HG02870 (cell line): ENCODE results near the gene ARHGAP22.
A peak's percentile ranks its signal among the peaks of the same experiment; 100 is the strongest.

Source experiments
- ATAC-seq: cut with Tn5 transposase; IDR thresholded peaks from one replicate; pipeline ENCODE4 v1.9.1; 2021; ENCODE audit warnings: mild to moderate bottlenecking, moderate library complexity; ENCODE audit not compliant: unreplicated experiment

ARHGAP22 gene

DNA sequence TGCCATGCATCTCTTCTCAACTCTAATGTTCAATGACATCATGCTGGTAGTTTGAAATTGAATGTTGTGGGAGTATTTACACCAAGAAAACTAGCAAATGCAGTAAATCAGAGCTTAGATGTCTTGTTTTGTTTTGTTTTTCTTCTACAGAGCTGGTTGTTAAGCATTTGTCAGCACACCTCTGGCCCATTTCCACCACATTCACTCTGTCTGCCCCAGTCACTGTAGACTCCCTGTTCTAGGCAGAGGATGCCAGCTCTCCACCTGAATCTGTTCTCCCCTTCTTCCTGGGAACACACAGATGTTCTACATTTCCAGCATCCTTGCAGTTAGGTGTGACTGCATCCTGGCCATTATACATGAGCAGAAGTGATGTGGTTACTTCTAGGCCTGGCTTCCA is 4.1 kb upstream of the ARHGAP22 start:
- ATAC-seq, result no peak

DNA sequence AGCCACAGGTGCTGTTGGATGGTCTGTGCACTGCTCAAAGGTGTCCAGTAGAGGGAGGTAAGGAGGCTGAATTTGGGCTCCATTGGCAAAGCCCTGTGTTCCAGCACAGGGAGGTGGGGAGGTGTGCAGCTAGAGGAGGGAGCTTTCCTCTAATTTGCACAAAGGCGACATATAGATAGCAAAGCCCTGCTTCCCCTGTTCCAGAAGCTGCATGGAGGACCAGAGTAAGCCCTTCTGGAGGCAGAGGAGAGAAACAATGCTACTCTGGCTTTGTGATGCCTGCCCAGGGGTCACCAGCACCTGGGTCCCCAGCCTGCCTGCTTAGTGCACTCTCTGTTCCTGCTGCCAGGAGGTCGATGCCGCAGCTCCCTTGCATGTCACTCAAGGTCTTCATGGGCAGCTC is 3.4 kb upstream of the ARHGAP22 start:
- peak; percentile 92 for ATAC-seq

DNA sequence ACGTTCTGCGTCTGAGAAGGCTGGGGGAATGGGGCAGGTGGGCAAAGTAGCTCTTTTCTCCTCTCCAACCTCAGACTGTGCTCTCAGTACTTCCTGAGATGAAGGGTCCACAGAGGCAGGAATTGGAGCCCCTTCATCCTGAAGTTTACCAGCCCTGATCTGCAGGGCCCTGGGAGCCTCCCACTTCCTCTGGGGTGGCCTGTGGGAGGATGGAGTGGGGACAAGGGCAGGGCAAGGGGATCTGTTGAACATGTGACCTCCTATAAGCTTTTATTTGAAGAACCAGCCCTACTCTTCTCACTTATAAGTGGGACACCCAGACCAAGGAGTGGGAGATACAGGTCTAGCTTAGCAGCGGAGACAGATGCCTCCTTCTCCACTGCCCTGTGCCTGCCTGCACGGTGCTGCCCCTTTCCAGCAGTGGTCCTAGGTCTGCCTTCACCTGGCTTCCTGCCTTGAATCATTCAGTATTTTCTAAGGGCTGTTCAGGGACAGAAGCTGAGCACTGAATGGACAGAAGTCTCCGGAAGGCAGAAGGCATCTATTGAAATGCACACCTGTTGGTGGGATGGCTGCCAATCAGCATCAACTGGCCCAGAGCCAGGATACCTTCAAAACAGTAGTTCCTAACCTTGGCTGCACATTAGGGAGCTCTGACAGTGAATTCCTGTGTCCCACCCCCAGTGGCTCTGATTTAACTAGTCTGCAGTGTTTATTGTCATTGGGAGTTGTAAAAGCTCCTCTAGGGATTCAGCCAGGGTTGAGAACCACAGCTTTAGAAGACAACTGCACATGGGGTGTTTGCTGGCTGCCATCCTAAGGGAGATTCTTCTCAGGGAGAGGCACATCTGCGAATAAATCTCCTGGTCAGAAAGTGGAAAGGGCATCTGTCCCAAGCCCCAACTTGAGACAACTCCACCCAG is 2.7 kb upstream of the ARHGAP22 start:
- no peak for ATAC-seq

DNA sequence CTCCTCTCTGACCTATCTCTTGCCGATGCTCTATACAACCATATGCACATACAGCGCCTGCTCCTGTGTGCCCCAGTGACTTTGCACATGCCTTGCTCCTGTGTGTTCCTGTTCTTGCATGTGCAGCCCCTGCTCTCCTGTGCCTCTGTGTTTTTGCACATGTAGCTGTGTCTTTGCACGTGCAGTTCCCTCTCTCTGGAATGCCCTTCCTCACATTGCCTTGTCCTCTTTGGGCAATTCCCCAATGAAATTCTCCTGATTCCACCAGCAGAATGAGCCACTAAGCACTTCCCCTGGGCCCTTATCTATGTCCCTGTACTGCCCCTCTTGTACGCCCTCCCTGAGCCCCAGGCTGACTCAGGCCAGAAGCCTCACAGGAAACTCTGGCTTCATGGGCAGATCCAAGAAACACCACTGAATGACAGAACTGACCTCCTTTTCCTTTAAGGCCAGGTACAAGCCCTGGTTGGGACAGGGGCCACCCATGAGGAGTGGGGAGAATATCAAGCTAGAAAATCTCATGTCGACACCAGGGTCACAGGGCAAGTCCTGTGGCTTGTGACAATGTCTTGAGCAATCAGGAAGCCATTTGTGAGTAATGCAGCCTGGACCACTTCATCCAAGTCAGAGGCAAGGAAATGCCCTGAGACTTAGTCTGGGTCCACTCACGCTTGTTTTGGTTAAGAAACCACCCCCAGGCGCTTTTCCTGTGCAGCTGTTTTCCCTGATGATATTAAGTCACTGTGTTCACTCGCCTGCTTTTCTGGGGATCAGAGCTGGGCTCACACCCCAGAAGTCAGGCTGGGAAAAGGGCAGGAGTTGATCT is 1.9 kb upstream of the ARHGAP22 start:
- no peak for ATAC-seq

DNA sequence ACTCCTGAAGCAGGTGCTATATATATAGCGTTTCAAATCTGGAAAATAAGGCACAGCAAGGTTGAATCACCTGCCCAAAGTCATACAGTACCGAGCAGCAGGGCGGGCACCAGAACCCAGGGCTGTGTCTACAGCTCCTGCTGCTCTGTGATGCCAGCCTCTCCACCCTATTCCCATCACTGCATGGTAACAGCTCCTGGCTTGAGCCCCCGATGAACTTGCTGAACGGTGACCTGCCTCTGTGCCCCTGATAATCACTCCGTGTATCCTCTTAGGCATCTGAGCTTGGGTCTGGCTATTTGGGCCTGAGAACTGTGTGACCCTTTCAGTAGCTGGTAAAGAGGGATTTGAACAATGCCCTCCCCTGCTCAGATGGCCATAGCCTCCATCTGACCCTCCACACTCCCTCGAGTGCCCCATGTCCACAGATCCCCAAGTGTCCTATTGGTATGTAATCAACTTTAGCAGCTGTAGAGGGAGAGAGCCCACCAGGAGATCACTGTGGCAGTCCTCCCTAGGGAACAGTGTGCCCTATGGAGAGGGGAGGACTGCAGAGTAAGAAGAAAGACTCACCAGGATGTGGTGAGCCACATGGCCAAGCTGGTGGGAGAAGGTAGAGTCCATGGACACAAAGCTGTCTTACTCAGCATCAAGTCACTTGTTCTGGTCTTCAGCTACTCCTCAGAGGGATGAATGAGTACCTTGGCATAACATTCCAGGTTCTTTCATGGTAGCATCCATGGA is 1.1 kb upstream of the ARHGAP22 start:
- ATAC-seq, result no peak

DNA sequence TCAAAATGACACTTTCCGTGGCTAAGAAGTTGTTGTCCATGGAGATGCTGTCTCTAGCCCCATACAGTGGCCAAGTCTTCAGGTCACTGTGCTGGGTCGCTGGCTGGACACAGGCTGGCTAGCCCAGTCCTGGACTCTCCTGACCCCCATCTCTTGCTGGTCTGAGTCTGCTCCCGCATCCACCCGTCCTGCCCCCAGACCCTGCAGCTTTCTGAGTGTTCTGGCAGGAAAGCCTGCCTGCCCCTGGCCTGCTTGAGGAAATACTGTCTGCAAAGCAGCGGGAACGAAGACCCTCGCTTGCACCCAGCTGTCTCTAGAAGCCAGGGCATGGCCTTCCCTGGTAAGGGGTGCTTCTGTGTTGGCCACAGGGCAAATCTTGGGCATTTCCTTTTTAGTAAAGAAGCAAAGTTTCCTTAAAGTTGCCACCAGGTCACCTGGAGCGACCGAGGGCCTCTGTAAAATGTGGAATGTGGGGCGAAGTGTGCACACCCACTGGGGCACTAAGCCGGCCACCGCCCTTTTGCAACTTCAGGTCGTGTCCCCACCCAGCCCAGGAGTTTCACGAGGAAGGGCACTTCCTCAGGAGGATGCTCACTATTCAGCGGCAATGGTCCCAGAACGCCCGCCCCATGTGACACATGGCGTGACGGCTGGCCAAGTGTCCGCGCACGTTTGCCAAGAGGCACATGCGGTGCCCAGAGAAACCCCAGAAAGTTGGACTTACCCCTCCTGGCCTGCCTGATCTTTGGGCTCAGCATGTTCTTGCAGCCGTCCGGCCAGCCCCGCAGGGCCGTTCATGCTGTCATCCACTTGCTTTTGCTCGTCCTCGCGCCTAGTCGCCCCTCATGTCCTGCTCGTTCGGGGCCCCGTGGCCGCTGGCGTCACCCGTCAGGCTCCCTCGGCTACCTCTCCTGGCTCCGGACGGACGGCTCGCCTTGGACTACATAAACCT is 558 bp downstream of the ARHGAP22 start:
- no peak for ATAC-seq

DNA sequence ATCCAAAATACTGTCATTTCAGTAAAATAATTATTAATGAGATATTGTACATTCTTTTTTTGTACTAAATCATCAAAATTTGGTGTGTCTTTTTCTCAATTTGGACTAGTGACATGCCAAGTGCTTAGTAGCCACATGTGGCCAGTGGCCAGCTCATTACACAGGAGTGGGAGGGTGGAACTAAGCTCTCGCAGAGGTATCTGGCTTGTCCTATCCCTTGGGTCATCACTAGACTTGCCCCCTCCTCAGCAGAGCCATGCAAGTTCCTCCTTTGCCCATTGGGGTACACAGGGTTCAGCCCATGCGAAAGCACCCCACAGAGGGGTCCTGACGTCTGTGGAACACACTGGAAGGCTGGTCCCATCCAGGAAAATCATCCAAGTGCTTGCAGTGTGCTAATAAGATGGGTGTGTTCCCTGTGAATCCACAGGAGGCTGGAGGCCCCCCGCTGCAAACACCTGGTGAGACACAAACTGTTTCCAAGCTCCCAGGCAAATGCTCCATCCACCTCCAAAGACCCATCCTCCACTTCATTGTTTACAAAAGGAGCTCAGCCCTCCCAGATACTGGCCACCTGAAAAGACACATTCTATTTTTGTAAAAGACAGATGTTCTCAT is 1.3 kb downstream of the ARHGAP22 start:
- no peak for ATAC-seq

DNA sequence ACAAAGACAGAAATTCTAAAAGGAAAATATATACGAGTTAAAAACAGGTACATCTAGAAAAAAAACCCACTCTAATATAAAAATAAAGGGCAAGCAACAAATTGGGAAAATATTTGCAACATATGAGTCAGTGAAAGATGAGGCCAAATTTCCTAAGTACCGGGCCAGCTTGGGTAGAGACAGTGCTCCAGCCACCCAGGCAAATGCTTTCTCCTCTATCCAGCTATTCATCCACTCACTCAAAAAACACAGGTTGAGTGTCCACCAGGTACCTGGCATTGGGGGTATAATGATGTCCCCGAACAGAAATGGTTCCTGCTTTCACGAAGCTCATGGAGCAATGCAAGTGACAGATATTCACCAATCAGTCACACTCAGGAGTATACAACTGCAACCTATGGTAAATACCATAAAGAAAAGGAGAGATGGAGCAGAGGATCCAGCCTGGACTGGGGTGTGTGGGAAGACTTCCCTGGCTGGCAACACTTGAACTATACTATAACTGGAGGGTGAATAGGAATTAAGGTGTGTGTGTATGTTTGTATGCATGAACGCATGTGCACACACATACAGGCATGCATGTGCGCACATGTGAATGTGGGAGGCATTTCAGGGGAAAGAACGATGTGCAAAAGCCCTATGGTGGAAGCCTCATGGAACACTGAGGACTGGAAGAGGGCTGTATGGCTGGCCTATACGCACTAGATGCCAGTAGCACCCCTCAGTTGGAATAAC is 2.3 kb downstream of the ARHGAP22 start:
- no peak for ATAC-seq

DNA sequence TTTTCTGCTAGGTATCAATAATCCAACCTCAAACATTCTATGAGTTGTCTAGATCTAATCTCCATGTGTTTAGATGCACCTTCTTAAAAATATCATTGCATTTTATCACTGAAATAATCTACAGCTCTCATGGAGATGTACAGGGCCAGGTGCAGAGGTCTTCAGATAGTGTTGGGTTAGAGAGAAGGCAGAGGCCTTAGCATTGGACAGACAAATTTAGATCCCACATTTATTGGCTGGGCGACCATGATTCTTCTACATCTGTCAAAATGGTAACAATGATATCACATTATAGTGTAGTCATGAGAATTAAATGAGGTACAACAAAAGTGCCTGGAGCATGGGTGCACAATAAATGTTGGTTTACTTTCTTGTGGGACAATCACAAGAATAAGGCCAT is 3.1 kb downstream of the ARHGAP22 start:
- ATAC-seq, result no peak

DNA sequence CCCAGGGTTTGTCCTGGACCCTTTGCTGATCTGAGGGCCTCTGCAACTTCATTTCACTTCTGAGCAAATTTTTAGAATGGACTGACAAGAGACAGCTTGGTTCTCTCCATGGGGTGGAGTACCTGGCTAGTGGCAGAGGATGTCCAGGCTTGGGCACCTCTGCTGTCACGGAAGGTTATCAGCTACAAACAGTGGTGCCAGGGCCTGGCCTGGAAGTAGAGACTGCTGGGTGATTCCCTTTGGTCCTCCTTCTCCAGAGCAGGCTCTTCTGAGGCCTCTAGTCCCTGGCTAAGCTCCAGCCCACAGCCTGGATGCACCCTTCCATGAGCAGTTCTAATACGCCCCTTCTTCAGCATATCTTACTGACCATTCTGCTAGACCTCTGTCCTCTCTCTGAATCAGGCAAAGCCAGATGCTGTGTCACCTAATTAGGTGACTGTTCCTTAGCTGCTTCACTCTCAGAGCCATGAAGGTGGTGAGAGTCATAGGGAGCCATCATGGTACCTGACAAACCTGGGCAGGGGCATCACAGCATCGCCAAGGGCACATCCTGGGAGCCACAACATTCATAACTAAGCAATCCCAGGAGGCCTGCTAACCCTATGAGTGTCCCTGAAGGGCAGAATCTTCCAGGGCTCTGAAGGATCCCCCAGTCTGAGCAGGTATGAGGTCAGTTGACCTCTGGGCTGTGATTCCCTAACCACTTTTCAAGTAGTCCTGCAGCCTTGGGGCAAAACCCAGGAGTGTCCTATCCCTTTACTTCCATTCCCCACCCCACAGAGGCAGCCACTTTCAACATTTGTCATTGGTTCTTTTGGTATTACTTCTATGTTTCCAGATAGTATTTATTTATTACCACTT is 4.0 kb downstream of the ARHGAP22 start:
- ATAC-seq, result no peak

DNA sequence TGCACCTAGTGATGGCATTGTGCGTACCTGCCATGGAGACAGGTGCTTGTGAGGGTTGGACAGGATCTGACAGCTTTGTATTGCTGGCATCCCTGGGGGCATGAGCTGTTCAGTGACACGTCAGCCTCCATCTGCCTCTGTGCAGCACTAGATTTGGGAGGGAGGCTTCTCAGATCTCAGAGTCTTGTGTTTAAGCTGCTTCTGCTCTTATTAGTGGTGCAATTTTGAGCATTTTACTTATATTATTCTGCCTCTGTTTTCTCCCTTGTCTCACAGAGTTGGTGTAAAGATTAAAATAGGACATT is 5.1 kb downstream of the ARHGAP22 start:
- ATAC-seq, result no peak

DNA sequence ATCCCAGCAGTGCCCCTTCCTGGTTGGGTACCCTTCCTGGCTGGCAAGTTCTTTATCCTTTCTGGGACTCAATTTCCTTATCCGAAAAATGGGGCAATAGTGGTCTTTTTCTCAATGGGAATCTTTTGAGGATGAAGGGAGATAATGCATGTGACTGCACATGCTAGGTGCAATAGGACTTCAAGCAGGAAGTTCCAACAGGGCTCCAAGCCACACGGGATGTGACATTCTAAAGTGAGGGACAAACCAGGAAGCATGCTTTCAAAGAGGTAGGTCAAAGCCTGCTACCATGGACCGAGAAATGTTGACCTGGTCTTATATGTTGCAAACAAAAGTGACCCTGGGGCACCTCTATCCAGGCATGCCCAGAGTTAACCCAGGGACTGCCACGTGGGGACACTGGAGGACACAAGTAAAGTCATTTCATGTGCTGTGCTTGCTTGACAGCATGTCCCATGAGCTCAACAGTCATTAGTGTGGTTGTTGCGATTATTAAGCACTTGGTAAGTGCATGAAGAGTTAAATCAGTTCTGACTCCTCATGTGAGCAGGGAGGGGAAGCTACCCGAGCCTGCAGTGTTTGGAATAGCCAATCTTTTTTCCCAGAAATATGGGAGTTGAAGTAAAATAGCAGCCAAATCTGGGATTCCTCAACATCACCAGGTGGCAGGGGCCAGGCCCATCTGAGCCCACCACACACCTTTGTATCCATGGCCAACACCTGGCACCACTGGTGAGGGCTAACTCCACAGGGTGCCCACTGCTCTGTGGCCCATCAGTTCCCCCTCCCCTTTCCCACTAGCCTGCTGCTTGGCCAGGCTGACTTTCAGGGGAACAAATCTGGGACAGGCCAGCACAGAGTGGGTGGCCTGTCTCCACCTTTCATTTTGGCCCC is 5.7 kb downstream of the ARHGAP22 start:
- ATAC-seq, result no peak

DNA sequence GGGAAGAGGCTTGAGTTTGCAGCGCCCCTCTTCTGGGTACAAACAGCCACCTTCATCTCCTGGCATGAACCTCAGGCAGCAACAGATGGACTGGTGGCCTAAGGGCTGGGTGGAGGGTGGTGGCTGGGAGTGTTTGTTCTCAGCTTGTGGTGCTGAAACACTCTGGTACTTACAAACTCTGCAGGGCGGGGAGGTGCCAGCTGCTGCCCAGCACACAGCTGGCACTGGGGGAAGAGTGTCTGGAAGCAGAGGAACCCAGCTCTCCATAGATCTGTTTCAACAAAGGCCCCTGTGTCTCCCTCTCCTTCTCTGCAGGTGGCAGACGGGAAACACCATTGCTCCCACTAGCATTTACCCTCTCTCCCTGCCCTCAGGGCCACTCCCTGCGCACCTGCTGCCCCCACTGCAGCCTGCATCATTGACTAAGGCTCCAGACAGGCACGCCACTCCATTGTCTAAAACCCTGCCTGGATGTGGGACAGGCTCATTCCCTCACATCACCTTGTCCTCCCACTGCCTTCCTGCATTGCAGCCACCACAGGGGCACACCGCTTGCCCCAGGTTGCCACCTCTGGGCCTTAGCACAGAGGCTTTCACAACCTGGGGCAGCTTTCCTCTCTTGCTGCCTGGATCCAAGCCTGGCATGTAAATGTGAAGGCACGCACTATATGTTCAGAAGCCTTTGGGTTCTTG is 6.5 kb downstream of the ARHGAP22 start:
- ATAC-seq, result no peak

DNA sequence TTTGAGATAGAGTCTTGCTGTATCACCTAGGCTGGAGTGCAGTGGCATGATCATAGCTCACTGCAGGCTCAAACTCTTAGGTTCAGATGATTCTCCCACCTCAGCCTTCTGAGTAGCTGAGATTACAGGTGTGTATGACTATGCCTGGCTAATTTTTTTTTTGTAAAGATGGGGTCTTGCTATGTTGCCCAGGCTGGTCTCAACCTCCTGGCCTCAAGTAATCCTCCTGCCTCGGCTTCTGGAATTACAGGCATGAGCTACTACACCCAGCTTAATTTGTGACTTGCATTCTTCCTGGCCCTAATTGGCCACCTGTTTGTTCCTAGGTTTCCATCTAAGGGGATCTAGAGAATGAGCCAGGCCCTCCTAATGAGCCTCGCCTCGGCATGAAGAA is 9.3 kb downstream of the ARHGAP22 start:
- no peak for ATAC-seq

DNA sequence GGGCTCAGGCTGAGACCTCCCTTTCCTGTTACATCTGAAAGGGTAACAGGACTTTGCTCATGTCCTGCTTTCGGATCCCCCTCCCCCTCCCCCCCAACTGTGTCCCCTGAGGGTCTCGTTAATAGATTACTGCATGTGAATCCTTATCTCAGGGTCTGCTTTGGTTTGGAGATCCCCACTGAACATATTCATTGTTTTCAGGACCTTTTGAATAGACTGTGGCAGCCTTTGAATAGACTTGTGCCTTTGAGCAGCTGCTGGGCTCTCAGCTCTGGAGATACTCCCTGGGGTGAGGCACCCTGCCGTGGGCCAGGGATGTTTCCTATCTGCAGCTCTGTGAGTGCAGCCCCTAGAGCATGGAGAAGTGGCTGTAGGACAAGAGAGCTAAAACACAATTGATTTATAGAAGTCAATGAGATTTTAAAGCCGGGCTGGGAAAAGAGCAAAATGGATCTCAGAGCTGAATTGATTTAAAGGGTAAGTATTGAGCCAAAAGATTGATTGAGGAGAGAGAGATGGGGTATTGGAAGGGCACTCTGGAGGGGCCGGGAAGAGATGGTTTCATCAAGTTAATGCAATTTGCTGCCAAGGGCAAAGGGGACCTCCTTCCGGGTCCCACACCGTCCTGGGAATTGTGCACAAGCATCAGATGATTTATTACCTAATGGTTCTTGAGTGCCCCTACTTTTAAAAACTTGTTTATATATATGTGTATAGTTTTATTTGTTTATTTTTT is 9.9 kb downstream of the ARHGAP22 start:
- ATAC-seq, result no peak

DNA sequence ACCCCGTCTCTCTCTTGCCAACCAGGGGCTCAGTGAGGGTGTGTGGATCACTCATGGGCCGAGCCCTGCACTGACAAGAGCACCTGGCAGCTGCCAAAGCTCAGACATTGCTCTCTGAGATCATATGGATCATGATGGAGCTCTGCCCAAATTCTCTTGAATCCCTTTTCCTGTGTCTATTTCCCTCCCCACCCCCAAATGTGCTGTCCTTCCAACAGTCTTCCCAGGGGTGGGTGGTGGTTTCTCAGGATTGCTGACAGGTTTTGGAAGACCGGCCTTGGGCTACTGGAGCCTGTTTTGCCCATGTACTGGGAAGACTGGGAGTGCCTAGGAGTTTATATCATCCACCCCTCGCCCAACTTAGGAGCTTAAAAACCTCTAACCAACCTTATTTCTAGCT is 10.5 kb downstream of the ARHGAP22 start:
- ATAC-seq, result no peak
